Esophagus mucosa (tissue), 1 donor: ENCODE measurements around the gene TAGLN2. TPM values are rescaled to one million over a fixed set of nuclear protein-coding genes. Genes with fewer than 3 reads are reported as not detected.

Source experiments
- ATAC-seq: fragments of 200-7000 bp; cut with Tn5 transposase; one replicate; pipeline ENCODE4 v1.9.1; 2020
- total RNA-seq: library from RNA; stranded (reverse); gene quantifications from one replicate; pipeline ENCODE4 v1.2.4, GENCODE V29; 2023
- donor health status: DM: yes; HTN: yes; CAD: no.

The TAGLN2 gene
- 406 TPM for total RNA-seq

GRCh38 chr1:159924791-159925718 lies at the start of gene TAGLN2:
TAGLN2 (minus strand) TSS chr1:159925507; CDS start chr1:159920509, 4,998 bp downstream.
- ATAC-seq: peak; percentile 71

- ATAC-seq: no peak
Measured at GRCh38 chr1:159974350-159974965, 49.2 kb upstream of the TAGLN2 start.

GRCh38 chr1:159973350-159973940 lies 48.1 kb upstream of the TAGLN2 start:
- ATAC-seq: no peak

GRCh38 chr1:159972443-159973205 lies 47.3 kb upstream of the TAGLN2 start:
- no peak for ATAC-seq

GRCh38 chr1:159970932-159971342 lies 45.6 kb upstream of the TAGLN2 start:
- no peak for ATAC-seq

- no peak for ATAC-seq
Measured at GRCh38 chr1:159968901-159969300, 43.6 kb upstream of the TAGLN2 start.

GRCh38 chr1:159965263-159965662 lies 40.0 kb upstream of the TAGLN2 start:
- no peak for ATAC-seq

- no peak for ATAC-seq
Measured at GRCh38 chr1:159964144-159964543, 38.8 kb upstream of the TAGLN2 start.

- ATAC-seq: no peak
Measured at GRCh38 chr1:159962176-159962575, 36.9 kb upstream of the TAGLN2 start.

GRCh38 chr1:159961636-159962035 lies 36.3 kb upstream of the TAGLN2 start:
- peak; percentile 5 for ATAC-seq

- peak; percentile 93 for ATAC-seq
Measured at GRCh38 chr1:159960721-159961381, 35.5 kb upstream of the TAGLN2 start.

GRCh38 chr1:159959451-159959850 lies 34.1 kb upstream of the TAGLN2 start:
- ATAC-seq: peak; percentile 74

- no peak for ATAC-seq
Measured at GRCh38 chr1:159958719-159959380, 33.5 kb upstream of the TAGLN2 start.

GRCh38 chr1:159957824-159958268 lies 32.5 kb upstream of the TAGLN2 start:
- ATAC-seq: no peak

- ATAC-seq: no peak
Measured at GRCh38 chr1:159955456-159955855, 30.1 kb upstream of the TAGLN2 start.

- peak; percentile 91 for ATAC-seq
Measured at GRCh38 chr1:159953536-159954515, 28.5 kb upstream of the TAGLN2 start, which contains the start of gene SLAMF9. SLAMF9 (minus strand) TSS chr1:159954237; CDS start chr1:159954137, 100 bp downstream.

GRCh38 chr1:159952932-159953331 lies 27.6 kb upstream of the TAGLN2 start:
- ATAC-seq: no peak

GRCh38 chr1:159951551-159951950 lies 26.2 kb upstream of the TAGLN2 start:
- ATAC-seq: no peak

- ATAC-seq: no peak
Measured at GRCh38 chr1:159951016-159951415, 25.7 kb upstream of the TAGLN2 start.

GRCh38 chr1:159949981-159950381 lies 24.7 kb upstream of the TAGLN2 start:
- no peak for ATAC-seq
